IPS-11a (cell line): ENCODE results near the gene ZNF235.
"Not testable (repeated sequence)": the region's sequence is repeated elsewhere in the genome, so short reads cannot be mapped to it uniquely, and the experiment has no call there.

ENCODE experiments used
- H3K4me3 ChIP-seq: one replicate; pipeline ENCODE4 v1.5.1; 2013; ENCODE audit warnings: low read depth, low read length, control low read depth

The ZNF235 gene

DNA sequence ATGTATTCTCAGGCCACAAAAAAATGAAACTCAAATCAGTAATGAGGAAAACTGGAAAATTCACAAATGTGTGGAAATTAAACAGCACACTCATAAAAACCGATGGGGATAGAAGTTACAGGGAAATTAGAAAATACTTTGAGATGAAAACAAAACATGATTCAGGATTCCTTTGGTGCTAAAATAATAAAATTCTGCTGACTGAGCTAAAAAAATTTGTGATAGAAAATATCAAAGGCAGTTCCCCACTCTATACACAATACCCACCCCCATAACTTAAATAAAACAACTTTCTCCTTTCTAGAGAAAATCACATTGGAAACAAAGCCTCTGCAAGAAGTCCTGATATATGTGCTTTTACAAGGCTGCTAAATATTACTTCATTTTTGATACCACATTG lies 46.7 kb downstream of the ZNF235 start:
- no peak overlapping the region for H3K4me3 ChIP-seq

DNA sequence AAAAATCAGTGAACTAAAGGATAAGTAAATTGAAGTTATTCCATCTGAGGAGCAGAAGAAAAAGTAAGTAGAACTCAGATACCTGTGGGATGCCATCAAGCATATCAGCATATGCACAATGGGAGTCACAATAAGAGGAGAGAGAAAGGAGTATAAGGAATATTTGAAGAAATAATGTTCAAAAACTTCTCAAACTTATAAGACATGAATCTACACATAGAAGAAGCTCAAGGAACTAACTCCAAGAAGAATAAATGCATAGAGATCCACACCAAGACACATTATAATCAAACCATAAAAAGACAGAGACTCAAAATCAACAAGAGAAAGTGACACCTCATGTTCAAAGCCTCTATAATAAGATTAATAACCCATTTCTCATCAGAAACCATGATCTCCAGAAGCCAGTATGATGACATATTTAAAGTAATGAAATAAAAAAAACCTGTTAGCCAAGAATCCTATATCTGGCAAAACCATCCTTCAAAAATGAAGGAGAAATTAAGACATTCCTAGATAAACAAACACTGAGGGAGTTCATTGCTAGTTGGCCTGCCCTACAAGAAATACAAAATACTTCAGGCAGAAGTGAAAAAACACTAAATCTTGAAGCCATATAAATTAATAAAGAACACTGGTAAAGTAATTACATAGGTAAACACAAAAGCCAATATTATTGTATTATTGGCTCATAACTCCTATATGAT lies 49.0 kb downstream of the ZNF235 start:
- no peak overlapping the region for H3K4me3 ChIP-seq

DNA sequence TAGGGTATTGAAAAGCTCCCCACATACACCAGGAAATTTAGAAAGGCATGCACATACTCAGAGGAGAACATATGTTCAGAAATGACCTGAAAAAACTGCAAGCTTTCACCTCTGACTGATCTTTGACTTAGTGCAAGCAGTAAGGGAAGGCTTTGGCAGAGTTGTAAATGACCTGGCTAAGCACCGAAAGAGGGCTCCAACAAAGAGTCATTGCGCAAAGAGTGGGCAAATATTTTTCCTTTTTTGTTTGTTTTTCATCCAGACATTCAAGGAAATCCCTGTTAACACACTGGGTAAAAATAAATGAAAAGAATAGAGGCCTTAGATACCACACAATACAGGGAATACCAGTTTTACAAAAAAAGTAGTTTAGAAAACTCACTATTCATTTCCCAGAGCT lies 50.3 kb downstream of the ZNF235 start:
- H3K4me3 ChIP-seq, result no peak overlapping the region

DNA sequence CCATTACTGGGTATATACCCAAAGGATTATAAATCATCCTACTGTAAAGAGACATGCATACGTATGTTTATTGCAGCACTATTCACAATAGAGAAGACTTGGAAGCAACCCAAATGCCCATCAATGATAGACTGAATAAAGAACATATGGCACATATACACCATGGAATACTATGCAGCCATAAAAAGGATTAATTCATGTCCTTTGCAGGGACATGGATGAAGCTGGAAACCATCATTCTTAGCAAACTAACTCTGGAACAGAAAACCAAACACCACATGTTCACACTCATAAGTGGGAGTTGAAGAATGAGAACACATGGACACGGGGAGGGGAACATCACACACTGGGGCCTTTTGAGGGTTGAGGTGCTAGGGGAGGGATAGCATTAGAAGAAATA lies 51.4 kb downstream of the ZNF235 start:
- not testable (repeated sequence) for H3K4me3 ChIP-seq

DNA sequence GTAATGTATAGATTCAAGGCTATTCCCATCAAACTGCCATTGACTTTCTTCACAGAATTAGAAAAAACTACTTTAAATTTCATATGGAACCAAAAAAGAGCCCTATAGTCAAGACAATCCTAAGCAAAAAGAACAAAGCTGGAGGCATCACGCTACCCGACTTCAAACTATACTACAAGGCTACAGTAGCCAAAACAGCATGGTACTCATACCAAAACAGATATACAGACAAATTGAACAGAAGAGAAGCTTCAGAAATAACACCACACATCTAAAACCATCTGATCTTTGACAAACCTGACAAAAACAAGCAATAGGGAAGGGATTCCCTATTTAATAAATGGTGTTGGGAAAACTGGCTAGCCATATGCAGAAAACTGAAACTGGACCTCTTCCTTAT lies 52.5 kb downstream of the ZNF235 start:
- H3K4me3 ChIP-seq, result not testable (repeated sequence)

DNA sequence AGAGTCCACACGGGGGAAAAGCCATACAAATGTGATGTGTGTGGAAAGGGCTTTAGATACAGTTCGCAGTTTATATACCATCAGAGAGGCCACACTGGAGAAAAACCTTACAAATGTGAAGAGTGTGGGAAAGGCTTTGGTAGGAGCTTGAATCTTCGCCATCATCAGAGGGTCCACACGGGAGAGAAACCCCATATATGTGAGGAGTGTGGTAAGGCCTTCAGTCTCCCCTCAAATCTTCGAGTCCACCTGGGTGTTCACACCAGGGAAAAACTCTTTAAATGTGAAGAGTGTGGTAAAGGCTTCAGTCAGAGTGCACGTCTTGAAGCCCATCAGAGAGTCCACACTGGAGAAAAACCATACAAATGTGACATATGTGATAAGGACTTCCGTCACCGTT lies 68.4 kb downstream of the ZNF235 start:
- no peak overlapping the region for H3K4me3 ChIP-seq
